Measurements from ENCODE around the gene OR3A2. TPM values are rescaled to one million over a fixed set of nuclear protein-coding genes. Genes with fewer than 3 reads are reported as not detected.
"Not testable (repeated sequence)": the region's sequence is repeated elsewhere in the genome, so short reads cannot be mapped to it uniquely, and the experiment has no call there.

Gene OR3A2
- total RNA-seq, 6 experiments from 2014 or later = not detected

GRCh38 chr17:3411070-3411469, 25.0 kb upstream of the OR3A2 start, which contains the start of gene OR3A3:
Gene OR3A3, plus strand, starts transcription at chr17:3411370.
- Mint-ChIP-seq H3K4me3 (no peak within 1 kb of the TSS), H3K27me3 (ENCODE audit: insufficient read depth) (peaks cover 5% of the 10 kb centered on the region), H3K27ac (no peak within 1 kb of the TSS), H3K9me3 (peaks cover 24% of the 10 kb centered on the region), H3K36me3 (ENCODE audit: low read depth) (0 out of 2 replicates have a peak, but pooled peaks cover 4% of the 10 kb centered on the region), H3K4me1 (ENCODE audit: low read depth) (no peaks in the 10 kb centered on the region)
- no peak for DNase-seq
- TF ChIP-seq, protein P1, sequence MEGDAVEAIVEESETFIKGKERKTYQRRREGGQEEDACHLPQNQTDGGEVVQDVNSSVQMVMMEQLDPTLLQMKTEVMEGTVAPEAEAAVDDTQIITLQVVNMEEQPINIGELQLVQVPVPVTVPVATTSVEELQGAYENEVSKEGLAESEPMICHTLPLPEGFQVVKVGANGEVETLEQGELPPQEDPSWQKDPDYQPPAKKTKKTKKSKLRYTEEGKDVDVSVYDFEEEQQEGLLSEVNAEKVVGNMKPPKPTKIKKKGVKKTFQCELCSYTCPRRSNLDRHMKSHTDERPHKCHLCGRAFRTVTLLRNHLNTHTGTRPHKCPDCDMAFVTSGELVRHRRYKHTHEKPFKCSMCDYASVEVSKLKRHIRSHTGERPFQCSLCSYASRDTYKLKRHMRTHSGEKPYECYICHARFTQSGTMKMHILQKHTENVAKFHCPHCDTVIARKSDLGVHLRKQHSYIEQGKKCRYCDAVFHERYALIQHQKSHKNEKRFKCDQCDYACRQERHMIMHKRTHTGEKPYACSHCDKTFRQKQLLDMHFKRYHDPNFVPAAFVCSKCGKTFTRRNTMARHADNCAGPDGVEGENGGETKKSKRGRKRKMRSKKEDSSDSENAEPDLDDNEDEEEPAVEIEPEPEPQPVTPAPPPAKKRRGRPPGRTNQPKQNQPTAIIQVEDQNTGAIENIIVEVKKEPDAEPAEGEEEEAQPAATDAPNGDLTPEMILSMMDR (IDR thresholded peaks at IDR 0.05) = no peak

- H3K4me1 Mint-ChIP-seq (ENCODE audit: low read depth); H3K4me3 Mint-ChIP-seq; H3K36me3 Mint-ChIP-seq (ENCODE audit: low read depth); H3K27ac Mint-ChIP-seq; DNase-seq; H3K27me3 Mint-ChIP-seq (ENCODE audit: insufficient read depth): not testable (repeated sequence)
- H3K9me3 Mint-ChIP-seq = peaks cover 21% of the 10 kb centered on the region
Measured at GRCh38 chr17:3403856-3404255, 17.7 kb upstream of the OR3A2 start.

DNA sequence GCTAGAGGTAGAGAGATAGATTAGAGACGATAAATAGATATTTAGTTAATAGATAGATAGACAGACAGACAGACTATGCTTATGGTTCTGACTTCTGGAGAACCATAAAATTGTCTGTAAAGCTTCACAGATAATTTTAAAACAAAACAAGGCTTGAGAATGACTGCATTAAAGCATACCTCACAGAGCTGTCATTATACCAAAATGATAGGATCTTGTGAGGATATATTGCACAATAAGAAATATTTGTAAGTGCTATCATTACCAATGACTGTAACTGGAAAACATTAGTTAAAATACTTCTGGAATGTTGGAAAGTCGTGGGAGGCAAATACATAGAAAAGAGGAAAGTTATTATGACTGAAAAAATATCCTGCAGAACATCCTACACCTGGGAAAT, 15.7 kb upstream of the OR3A2 start:
- no peak for DNase-seq
- TF ChIP-seq, protein P1 (IDR thresholded peaks at IDR 0.05) = no peak

GRCh38 chr17:3400055-3400454, 13.9 kb upstream of the OR3A2 start:
- no peaks in the 10 kb centered on the region for H3K27me3 Mint-ChIP-seq (ENCODE audit: insufficient read depth)
- no peak overlapping the region for H3K4me3 Mint-ChIP-seq
- H3K27ac Mint-ChIP-seq = no peak overlapping the region
- no peak for DNase-seq
- no peaks in the 10 kb centered on the region for H3K4me1 Mint-ChIP-seq (ENCODE audit: low read depth)
- TF ChIP-seq, protein P1 (IDR thresholded peaks at IDR 0.05) = no peak
- H3K36me3 Mint-ChIP-seq (ENCODE audit: low read depth) = no peaks in the 10 kb centered on the region; the same call in 1 of the 2 replicates
- peaks cover 19% of the 10 kb centered on the region for H3K9me3 Mint-ChIP-seq

More for the DNA sequence above, 15.7 kb upstream of the OR3A2 start:
- H3K4me1 Mint-ChIP-seq (ENCODE audit: low read depth) = no peaks in the 10 kb centered on the region
- H3K27me3 Mint-ChIP-seq (ENCODE audit: insufficient read depth) = no peaks in the 10 kb centered on the region
- no peaks in the 10 kb centered on the region; the same call in 1 of the 2 replicates for H3K36me3 Mint-ChIP-seq (ENCODE audit: low read depth)
- no peak overlapping the region for H3K4me3 Mint-ChIP-seq
- H3K27ac Mint-ChIP-seq = no peak overlapping the region
- peaks cover 14% of the 10 kb centered on the region for H3K9me3 Mint-ChIP-seq

- no peak within 1 kb of the TSS for H3K4me3 Mint-ChIP-seq
- H3K4me1 Mint-ChIP-seq (ENCODE audit: low read depth) = no peaks in the 10 kb centered on the region
Measured at GRCh38 chr17:3398310-3398709, 12.2 kb upstream of the OR3A2 start, which contains the start of gene OR1E1. Gene OR1E1, minus strand, starts transcription at chr17:3398410. Its CDS starts 0 bp downstream, at chr17:3398410.

GRCh38 chr17:3397801-3398200, 11.7 kb upstream of the OR3A2 start:
- H3K27ac Mint-ChIP-seq; H3K36me3 Mint-ChIP-seq (ENCODE audit: low read depth); DNase-seq; H3K4me1 Mint-ChIP-seq (ENCODE audit: low read depth); H3K4me3 Mint-ChIP-seq; H3K27me3 Mint-ChIP-seq (ENCODE audit: insufficient read depth): not testable (repeated sequence)
- H3K9me3 Mint-ChIP-seq = peaks cover 26% of the 10 kb centered on the region

More at GRCh38 chr17:3398310-3398709, 12.2 kb upstream of the OR3A2 start, which contains the start of gene OR1E1:
- DNase-seq = no peak
- TF ChIP-seq, protein P1 (IDR thresholded peaks at IDR 0.05) = no peak
- Mint-ChIP-seq H3K27me3 (ENCODE audit: insufficient read depth) (no peaks in the 10 kb centered on the region), H3K9me3 (peaks cover 26% of the 10 kb centered on the region), H3K36me3 (ENCODE audit: low read depth) (no peaks in the 10 kb centered on the region; the same call in 1 of the 2 replicates), H3K27ac (no peak within 1 kb of the TSS)
